HG03432 (cell line): ENCODE results near the gene FTH1.
"Not testable (repeated sequence)": the region's sequence is repeated elsewhere in the genome, so short reads cannot be mapped to it uniquely, and the experiment has no call there.

Experiments used
- ATAC-seq: cut with Tn5 transposase; IDR thresholded peaks from one replicate; pipeline ENCODE4 v1.9.1; 2021; ENCODE audit warnings: mild to moderate bottlenecking, moderate library complexity; ENCODE audit not compliant: unreplicated experiment

Gene FTH1

GRCh38 chr11:61967116-61967923 is at the start of gene FTH1:
Gene FTH1 (minus strand): TSS chr11:61967634. CDS start chr11:61967425, 209 bp downstream.
- peak; percentile 65 for ATAC-seq

GRCh38 chr11:62015615-62016014 is 48.2 kb upstream of the FTH1 start:
- ATAC-seq: no peak

- ATAC-seq: no peak
These were observed 46.4 kb upstream of the FTH1 start for GRCh38 chr11:62013537-62014476.

GRCh38 chr11:62012832-62013461 is 45.5 kb upstream of the FTH1 start:
- ATAC-seq: no peak

- no peak for ATAC-seq
These were observed 45.0 kb upstream of the FTH1 start for GRCh38 chr11:62012451-62012831.

GRCh38 chr11:62011881-62012280 is 44.4 kb upstream of the FTH1 start:
- no peak for ATAC-seq

GRCh38 chr11:62010935-62011528 is 43.6 kb upstream of the FTH1 start:
- no peak for ATAC-seq

- ATAC-seq: no peak
These were observed 40.8 kb upstream of the FTH1 start for GRCh38 chr11:62008193-62008592.

- ATAC-seq: no peak
These were observed 37.0 kb upstream of the FTH1 start for GRCh38 chr11:62004473-62004872.

GRCh38 chr11:62002283-62002682 is 34.8 kb upstream of the FTH1 start:
- not testable (repeated sequence) for ATAC-seq

- no peak for ATAC-seq
These were observed 34.2 kb upstream of the FTH1 start for GRCh38 chr11:62001450-62002191.

GRCh38 chr11:62000539-62001446 is 33.4 kb upstream of the FTH1 start:
- ATAC-seq: no peak

- ATAC-seq: no peak
These were observed 31.9 kb upstream of the FTH1 start for GRCh38 chr11:61999141-61999975.

- no peak for ATAC-seq
These were observed 29.5 kb upstream of the FTH1 start for GRCh38 chr11:61996933-61997332.

- no peak for ATAC-seq
These were observed 27.5 kb upstream of the FTH1 start for GRCh38 chr11:61994981-61995380.

GRCh38 chr11:61985869-61986268 is 18.4 kb upstream of the FTH1 start:
- no peak for ATAC-seq

GRCh38 chr11:61983419-61983818 is 16.0 kb upstream of the FTH1 start:
- ATAC-seq: no peak

- no peak for ATAC-seq
These were observed 13.5 kb upstream of the FTH1 start for GRCh38 chr11:61980783-61981541.
